ENCODE results near the gene HMCN2. TPM values are rescaled to one million over a fixed set of nuclear protein-coding genes. Genes with fewer than 3 reads are reported as not detected.

The HMCN2 gene
- total RNA-seq, 1 experiment from 2014 or later = 8.6 TPM

DNA sequence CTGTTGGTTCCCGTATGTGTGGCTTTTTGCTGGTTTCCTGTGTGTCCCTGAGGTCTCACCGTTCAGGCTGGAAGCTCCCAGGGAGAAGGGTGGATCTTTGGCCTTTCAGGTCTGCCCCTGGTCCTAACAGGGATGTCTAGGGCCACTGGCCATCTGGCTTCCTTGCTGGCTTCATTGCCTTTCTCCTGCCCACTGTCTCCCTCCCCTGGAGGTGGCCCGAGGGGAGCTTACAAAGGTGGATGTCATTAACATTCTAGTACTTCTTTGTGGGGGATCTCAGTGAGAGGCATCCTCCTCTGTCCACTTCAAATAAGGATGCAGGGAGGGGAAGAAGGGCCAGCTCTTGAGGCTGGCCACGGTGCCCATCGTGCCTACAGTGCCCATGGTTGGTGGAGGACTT lies 35.2 kb downstream of the HMCN2 start:
- Histone ChIP-seq H2AK5ac (ENCODE audit: insufficient read length, low read length) (no peak overlapping the region), H4K5ac (ENCODE audit: insufficient read length, low read depth, low read length) (no peak overlapping the region), H3K56ac (ENCODE audit: insufficient read length, low read depth, low read length) (no peak overlapping the region), H3K4ac (ENCODE audit: low read depth, low read length) (no peak overlapping the region), H3K27me3 (ENCODE audit: insufficient read depth, low read length) (no peaks in the 10 kb centered on the region), H4K8ac (replicated peaks; ENCODE audit: insufficient read length, low read depth, low read length) (no peak overlapping the region), H2BK12ac (ENCODE audit: insufficient read length, low read depth, low read length) (no peak overlapping the region), H3K79me2 (ENCODE audit: insufficient read depth, low read length) (no peaks in the 10 kb centered on the region), H3K23me2 (ENCODE audit: insufficient read length, low read depth, low read length, poor library complexity, severe bottlenecking) (no peaks in the 10 kb centered on the region), H2BK15ac (ENCODE audit: low read depth, low read length) (no peak overlapping the region), H2BK20ac (ENCODE audit: low read depth, low read length, poor library complexity, severe bottlenecking) (no peak overlapping the region), H3T11ph (ENCODE audit: low read length) (no peak overlapping the region), H3K9me3 (ENCODE audit: control insufficient read depth, low read depth, low read length) (no peaks in the 10 kb centered on the region), H2BK120ac (ENCODE audit: low read depth, low read length, poor library complexity, severe bottlenecking) (no peak overlapping the region), H4K20me1 (ENCODE audit: control insufficient read depth, insufficient read depth, insufficient read length) (no peaks in the 10 kb centered on the region), H4K91ac (ENCODE audit: insufficient read length, low read depth, low read length) (no peak overlapping the region), H2AFZ (ENCODE audit: low read length) (no peak overlapping the region), H3K23ac (ENCODE audit: insufficient read length, low read depth, low read length) (no peak overlapping the region), H3K27ac (ENCODE audit: insufficient read length, low read depth, low read length) (no peak overlapping the region), H3K4me1 (ENCODE audit: insufficient read depth, low read length) (no peaks in the 10 kb centered on the region; the same call in 1 of the 2 replicates), H3K9ac (ENCODE audit: extremely low read depth, insufficient read length, low read length) (no peak overlapping the region), H3K18ac (ENCODE audit: insufficient read length, low read depth, low read length) (no peak overlapping the region), H3K79me1 (ENCODE audit: insufficient read depth, low read depth, low read length, poor library complexity, severe bottlenecking) (no peaks in the 10 kb centered on the region), H3K4me2 (ENCODE audit: insufficient read depth, insufficient read length, low read length) (no peak overlapping the region), H2BK5ac (ENCODE audit: insufficient read length, low read length) (no peak overlapping the region), H3K14ac (ENCODE audit: insufficient read depth, low read length) (no peak overlapping the region; the same call in 1 of the 2 replicates)
- H3K4me1 Mint-ChIP-seq = peaks cover 15 to 21% of the 10 kb centered on the region in 2 experiments
- no peak for TF ChIP-seq CTCF (conservative IDR thresholded peaks at IDR 0.05)
- H3K27ac Mint-ChIP-seq = no peak overlapping the region
- no peaks in the 10 kb centered on the region for H3K27me3 Mint-ChIP-seq (ENCODE audit: low read depth)
- H3K36me3 Mint-ChIP-seq (ENCODE audit: insufficient read depth in 1 of 3, low read depth in 3 of 3) = peaks cover 10 to 32% (median 12%) of the 10 kb centered on the region in 3 experiments; a peak in 6 of 7 replicates
- H3K9me3 Mint-ChIP-seq = no peaks in the 10 kb centered on the region
- WGBS (ENCODE audit: extremely low coverage, insufficient read length, low lambda C conversion rate) = no CpG with 5 or more reads among the region's 5 CpGs
- no peak overlapping the region for H3K4me3 Mint-ChIP-seq
- no peak for DNase-seq

Measured in H9 (cell line).